ENCODE results near the gene ARPC1A.

Gene ARPC1A

GRCh38 chr7:99381664-99382075, 56.0 kb downstream of the ARPC1A start:
- WGBS (ENCODE audit: extremely low coverage, insufficient coverage, insufficient read length): no CpG with 5 or more reads among the region's 7 CpGs
- H3K4me2 ChIP-seq (ENCODE audit: low read length): no peak overlapping the region
- H2AK5ac ChIP-seq (ENCODE audit: low read length): no peak overlapping the region
- H3K79me1 ChIP-seq (ENCODE audit: low read length): peaks cover 9% of the 10 kb centered on the region
- no peak overlapping the region for H4K91ac ChIP-seq (ENCODE audit: low read depth, low read length)
- H3K27ac ChIP-seq (ENCODE audit: low read depth, low read length): no peak overlapping the region
- no peak overlapping the region for H2BK120ac ChIP-seq (ENCODE audit: insufficient read depth, low read length, poor library complexity)
- no peak overlapping the region for H2BK5ac ChIP-seq (ENCODE audit: low read depth, low read length, poor library complexity)
- H3K9me3 ChIP-seq (ENCODE audit: insufficient read depth, low read depth, low read length): peaks cover 4% of the 10 kb centered on the region
- H2AFZ ChIP-seq (ENCODE audit: insufficient read depth, low read length, poor library complexity): no peak overlapping the region
- no peak overlapping the region for H3K4me3 ChIP-seq (ENCODE audit: low read depth, low read length)
- H2BK12ac ChIP-seq (ENCODE audit: low read length): no peak overlapping the region
- H3K23ac ChIP-seq (ENCODE audit: low read length): no peak overlapping the region
- no peak for DNase-seq
- peaks cover 3% of the 10 kb centered on the region for H3K79me2 ChIP-seq (ENCODE audit: control insufficient read depth, insufficient read depth, low read length, poor library complexity)
- H3K36me3 ChIP-seq (ENCODE audit: control insufficient read depth in 1 of 2, insufficient read depth in 2 of 2, low read length in 2 of 2): peaks cover 42 to 46% of the 10 kb centered on the region in 2 experiments
- H3K18ac ChIP-seq (ENCODE audit: low read length): no peak overlapping the region
- no peak overlapping the region for H3K14ac ChIP-seq (ENCODE audit: low read length)
- H3K27me3 ChIP-seq (ENCODE audit: insufficient read depth, low read length): no peaks in the 10 kb centered on the region
- no peak overlapping the region for H4K8ac ChIP-seq (ENCODE audit: low read depth, low read length)
- H3K4me1 ChIP-seq (ENCODE audit: control insufficient read depth in 1 of 2, insufficient read depth in 2 of 2, low read length in 2 of 2): peaks cover 9 to 11% of the 10 kb centered on the region in 2 experiments
- H3K4ac ChIP-seq (ENCODE audit: low read depth, low read length): no peak overlapping the region
- H4K12ac ChIP-seq (ENCODE audit: low read depth, low read length): no peak overlapping the region
- H3K9ac ChIP-seq (ENCODE audit: low read length): no peak overlapping the region

DNA sequence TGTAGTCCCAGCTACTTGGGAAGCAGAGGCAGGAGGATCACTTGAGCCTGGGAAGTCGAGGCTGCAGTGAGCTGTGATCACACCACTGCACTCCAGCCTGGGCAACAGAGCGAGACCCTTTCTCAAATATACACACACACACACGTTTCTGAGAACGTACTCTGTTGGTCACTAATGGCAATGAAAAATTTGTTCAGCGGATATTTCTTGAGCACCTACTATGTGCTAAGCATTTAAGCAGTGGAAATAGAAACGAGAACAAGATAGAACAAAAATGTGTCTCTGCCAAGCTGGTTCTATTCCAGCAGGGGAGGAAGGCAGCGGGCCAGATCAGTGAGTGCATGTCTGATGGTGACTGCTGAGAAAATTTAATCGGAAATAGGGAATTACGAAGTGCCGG, 57.5 kb downstream of the ARPC1A start:
- H3K79me2 ChIP-seq (ENCODE audit: control insufficient read depth, insufficient read depth, low read length, poor library complexity): peaks cover 3% of the 10 kb centered on the region
- peaks cover 5% of the 10 kb centered on the region for H3K9me3 ChIP-seq (ENCODE audit: insufficient read depth, low read depth, low read length)
- no peak overlapping the region for H2BK12ac ChIP-seq (ENCODE audit: low read length)
- H3K23ac ChIP-seq (ENCODE audit: low read length): no peak overlapping the region
- DNase-seq: no peak
- H3K4me3 ChIP-seq (ENCODE audit: low read depth, low read length): no peak overlapping the region
- H4K12ac ChIP-seq (ENCODE audit: low read depth, low read length): no peak overlapping the region
- no peak overlapping the region for H3K4me2 ChIP-seq (ENCODE audit: low read length)
- H2AFZ ChIP-seq (ENCODE audit: insufficient read depth, low read length, poor library complexity): no peak overlapping the region
- H3K18ac ChIP-seq (ENCODE audit: low read length): no peak overlapping the region
- H2BK120ac ChIP-seq (ENCODE audit: insufficient read depth, low read length, poor library complexity): no peak overlapping the region
- no CpG with 5 or more reads among the region's 10 CpGs for WGBS (ENCODE audit: extremely low coverage, insufficient coverage, insufficient read length)
- peaks cover 45 to 48% of the 10 kb centered on the region in 2 experiments for H3K36me3 ChIP-seq (ENCODE audit: control insufficient read depth in 1 of 2, insufficient read depth in 2 of 2, low read length in 2 of 2)
- H3K27me3 ChIP-seq (ENCODE audit: insufficient read depth, low read length): no peaks in the 10 kb centered on the region
- no peak overlapping the region for H3K4ac ChIP-seq (ENCODE audit: low read depth, low read length)
- H2BK5ac ChIP-seq (ENCODE audit: low read depth, low read length, poor library complexity): no peak overlapping the region
- H2AK5ac ChIP-seq (ENCODE audit: low read length): no peak overlapping the region
- H3K14ac ChIP-seq (ENCODE audit: low read length): no peak overlapping the region
- H4K8ac ChIP-seq (ENCODE audit: low read depth, low read length): no peak overlapping the region
- H3K27ac ChIP-seq (ENCODE audit: low read depth, low read length): no peak overlapping the region
- no peak overlapping the region for H4K91ac ChIP-seq (ENCODE audit: low read depth, low read length)
- H3K4me1 ChIP-seq (ENCODE audit: control insufficient read depth in 1 of 2, insufficient read depth in 2 of 2, low read length in 2 of 2): peaks cover 9 to 11% of the 10 kb centered on the region in 2 experiments
- H3K79me1 ChIP-seq (ENCODE audit: low read length): peaks cover 9% of the 10 kb centered on the region
- H3K9ac ChIP-seq (ENCODE audit: low read length): no peak overlapping the region

DNA sequence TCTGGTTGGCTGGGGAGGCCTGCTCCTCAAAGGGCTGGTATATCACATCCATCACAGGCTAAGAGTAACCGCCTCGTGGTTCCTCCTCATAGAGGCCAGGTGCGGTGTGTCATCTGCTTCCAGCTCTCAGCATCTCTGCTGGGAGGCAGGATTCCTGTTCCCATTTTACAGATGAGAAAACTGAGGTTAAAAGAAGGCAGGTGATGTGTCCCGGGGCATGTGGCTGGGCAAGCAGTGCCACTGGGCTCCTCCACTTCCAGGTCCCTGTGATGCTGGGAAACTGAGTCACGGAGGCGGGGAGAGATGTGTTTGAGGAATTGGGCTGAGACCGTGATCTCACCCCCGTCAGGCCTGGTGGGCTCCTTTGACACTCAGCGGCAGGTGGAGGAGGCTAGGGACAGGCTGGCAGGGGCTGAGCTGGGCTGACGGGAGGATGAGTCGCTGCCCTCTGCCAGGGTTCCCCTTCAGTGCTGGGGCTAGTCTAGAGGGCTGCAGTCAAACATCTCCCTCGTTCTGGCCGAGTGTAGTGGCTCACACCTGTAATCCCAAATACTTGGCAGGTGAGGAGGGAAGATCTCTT, 58.2 kb downstream of the ARPC1A start:
- Histone ChIP-seq H3K4me3 (ENCODE audit: low read depth, low read length) (no peak overlapping the region), H3K27me3 (ENCODE audit: insufficient read depth, low read length) (no peaks in the 10 kb centered on the region), H2AFZ (ENCODE audit: insufficient read depth, low read length, poor library complexity) (no peak overlapping the region), H4K8ac (ENCODE audit: low read depth, low read length) (no peak overlapping the region), H3K79me2 (ENCODE audit: control insufficient read depth, insufficient read depth, low read length, poor library complexity) (peaks cover 3% of the 10 kb centered on the region), H3K4me2 (ENCODE audit: low read length) (no peak overlapping the region), H4K12ac (ENCODE audit: low read depth, low read length) (no peak overlapping the region), H2AK5ac (ENCODE audit: low read length) (no peak overlapping the region), H4K91ac (ENCODE audit: low read depth, low read length) (no peak overlapping the region), H2BK12ac (ENCODE audit: low read length) (no peak overlapping the region), H2BK5ac (ENCODE audit: low read depth, low read length, poor library complexity) (no peak overlapping the region), H3K4me1 (ENCODE audit: control insufficient read depth in 1 of 2, insufficient read depth in 2 of 2, low read length in 2 of 2) (peaks cover 9 to 11% of the 10 kb centered on the region in 2 experiments), H3K79me1 (ENCODE audit: low read length) (peaks cover 9% of the 10 kb centered on the region), H3K23ac (ENCODE audit: low read length) (no peak overlapping the region), H3K36me3 (ENCODE audit: control insufficient read depth in 1 of 2, insufficient read depth in 2 of 2, low read length in 2 of 2) (peaks cover 49 to 51% of the 10 kb centered on the region in 2 experiments), H3K9ac (ENCODE audit: low read length) (no peak overlapping the region), H3K14ac (ENCODE audit: low read length) (no peak overlapping the region), H3K9me3 (ENCODE audit: insufficient read depth, low read depth, low read length) (peaks cover 5% of the 10 kb centered on the region), H3K4ac (ENCODE audit: low read depth, low read length) (no peak overlapping the region), H3K18ac (ENCODE audit: low read length) (no peak overlapping the region), H2BK120ac (ENCODE audit: insufficient read depth, low read length, poor library complexity) (no peak overlapping the region), H3K27ac (ENCODE audit: low read depth, low read length) (no peak overlapping the region)
- no CpG with 5 or more reads among the region's 13 CpGs for WGBS (ENCODE audit: extremely low coverage, insufficient coverage, insufficient read length)
- no peak for DNase-seq

DNA sequence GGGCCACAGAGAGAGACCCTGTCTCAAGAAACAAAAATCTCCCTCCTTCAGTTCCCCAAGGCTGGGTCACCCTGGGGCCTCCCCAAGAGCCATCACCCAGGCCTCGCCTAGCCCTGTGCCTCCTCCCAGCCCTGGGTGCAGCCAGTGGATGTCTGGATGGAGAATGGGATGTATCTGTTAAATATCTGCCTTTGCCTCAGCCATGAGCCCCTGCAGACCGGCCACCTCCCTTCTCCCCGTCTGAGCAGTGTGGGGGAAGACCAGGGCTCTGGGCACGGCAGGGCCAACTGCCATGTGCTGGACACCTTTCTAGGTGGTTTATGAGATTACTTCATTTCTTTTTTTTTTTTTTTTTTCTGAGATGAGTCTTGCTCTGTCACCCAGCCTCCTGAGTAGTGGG, 58.8 kb downstream of the ARPC1A start:
- Histone ChIP-seq H2BK120ac (ENCODE audit: insufficient read depth, low read length, poor library complexity) (no peak overlapping the region), H3K9ac (ENCODE audit: low read length) (no peak overlapping the region), H2BK12ac (ENCODE audit: low read length) (no peak overlapping the region), H4K91ac (ENCODE audit: low read depth, low read length) (no peak overlapping the region), H3K4me1 (ENCODE audit: control insufficient read depth in 1 of 2, insufficient read depth in 2 of 2, low read length in 2 of 2) (peaks cover 8 to 9% of the 10 kb centered on the region in 2 experiments), H3K14ac (ENCODE audit: low read length) (no peak overlapping the region), H3K4ac (ENCODE audit: low read depth, low read length) (no peak overlapping the region), H3K18ac (ENCODE audit: low read length) (no peak overlapping the region), H4K8ac (ENCODE audit: low read depth, low read length) (no peak overlapping the region), H3K27me3 (ENCODE audit: insufficient read depth, low read length) (no peaks in the 10 kb centered on the region), H3K23ac (ENCODE audit: low read length) (no peak overlapping the region), H2AFZ (ENCODE audit: insufficient read depth, low read length, poor library complexity) (no peak overlapping the region), H3K9me3 (ENCODE audit: insufficient read depth, low read depth, low read length) (peaks cover 5% of the 10 kb centered on the region), H3K27ac (ENCODE audit: low read depth, low read length) (no peak overlapping the region), H2AK5ac (ENCODE audit: low read length) (no peak overlapping the region), H3K4me2 (ENCODE audit: low read length) (no peak overlapping the region), H3K79me2 (ENCODE audit: control insufficient read depth, insufficient read depth, low read length, poor library complexity) (peaks cover 3% of the 10 kb centered on the region), H3K36me3 (ENCODE audit: control insufficient read depth in 1 of 2, insufficient read depth in 2 of 2, low read length in 2 of 2) (peaks cover 54 to 57% of the 10 kb centered on the region in 2 experiments), H3K79me1 (ENCODE audit: low read length) (peaks cover 7% of the 10 kb centered on the region), H3K4me3 (ENCODE audit: low read depth, low read length) (no peak overlapping the region), H2BK5ac (ENCODE audit: low read depth, low read length, poor library complexity) (no peak overlapping the region), H4K12ac (ENCODE audit: low read depth, low read length) (no peak overlapping the region)
- no CpG with 5 or more reads among the region's 4 CpGs for WGBS (ENCODE audit: extremely low coverage, insufficient coverage, insufficient read length)
- no peak for DNase-seq
